IPS DF 19.7 (cell line): ENCODE results near the gene TTC12.

Experiments used
- DNase-seq: peaks from one replicate; pipeline ENCODE4 v3.0.0-alpha.2; 2013; ENCODE audit warnings: low read depth, low spot score

Gene TTC12, protein sequence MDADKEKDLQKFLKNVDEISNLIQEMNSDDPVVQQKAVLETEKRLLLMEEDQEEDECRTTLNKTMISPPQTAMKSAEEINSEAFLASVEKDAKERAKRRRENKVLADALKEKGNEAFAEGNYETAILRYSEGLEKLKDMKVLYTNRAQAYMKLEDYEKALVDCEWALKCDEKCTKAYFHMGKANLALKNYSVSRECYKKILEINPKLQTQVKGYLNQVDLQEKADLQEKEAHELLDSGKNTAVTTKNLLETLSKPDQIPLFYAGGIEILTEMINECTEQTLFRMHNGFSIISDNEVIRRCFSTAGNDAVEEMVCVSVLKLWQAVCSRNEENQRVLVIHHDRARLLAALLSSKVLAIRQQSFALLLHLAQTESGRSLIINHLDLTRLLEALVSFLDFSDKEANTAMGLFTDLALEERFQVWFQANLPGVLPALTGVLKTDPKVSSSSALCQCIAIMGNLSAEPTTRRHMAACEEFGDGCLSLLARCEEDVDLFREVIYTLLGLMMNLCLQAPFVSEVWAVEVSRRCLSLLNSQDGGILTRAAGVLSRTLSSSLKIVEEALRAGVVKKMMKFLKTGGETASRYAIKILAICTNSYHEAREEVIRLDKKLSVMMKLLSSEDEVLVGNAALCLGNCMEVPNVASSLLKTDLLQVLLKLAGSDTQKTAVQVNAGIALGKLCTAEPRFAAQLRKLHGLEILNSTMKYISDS

DNA sequence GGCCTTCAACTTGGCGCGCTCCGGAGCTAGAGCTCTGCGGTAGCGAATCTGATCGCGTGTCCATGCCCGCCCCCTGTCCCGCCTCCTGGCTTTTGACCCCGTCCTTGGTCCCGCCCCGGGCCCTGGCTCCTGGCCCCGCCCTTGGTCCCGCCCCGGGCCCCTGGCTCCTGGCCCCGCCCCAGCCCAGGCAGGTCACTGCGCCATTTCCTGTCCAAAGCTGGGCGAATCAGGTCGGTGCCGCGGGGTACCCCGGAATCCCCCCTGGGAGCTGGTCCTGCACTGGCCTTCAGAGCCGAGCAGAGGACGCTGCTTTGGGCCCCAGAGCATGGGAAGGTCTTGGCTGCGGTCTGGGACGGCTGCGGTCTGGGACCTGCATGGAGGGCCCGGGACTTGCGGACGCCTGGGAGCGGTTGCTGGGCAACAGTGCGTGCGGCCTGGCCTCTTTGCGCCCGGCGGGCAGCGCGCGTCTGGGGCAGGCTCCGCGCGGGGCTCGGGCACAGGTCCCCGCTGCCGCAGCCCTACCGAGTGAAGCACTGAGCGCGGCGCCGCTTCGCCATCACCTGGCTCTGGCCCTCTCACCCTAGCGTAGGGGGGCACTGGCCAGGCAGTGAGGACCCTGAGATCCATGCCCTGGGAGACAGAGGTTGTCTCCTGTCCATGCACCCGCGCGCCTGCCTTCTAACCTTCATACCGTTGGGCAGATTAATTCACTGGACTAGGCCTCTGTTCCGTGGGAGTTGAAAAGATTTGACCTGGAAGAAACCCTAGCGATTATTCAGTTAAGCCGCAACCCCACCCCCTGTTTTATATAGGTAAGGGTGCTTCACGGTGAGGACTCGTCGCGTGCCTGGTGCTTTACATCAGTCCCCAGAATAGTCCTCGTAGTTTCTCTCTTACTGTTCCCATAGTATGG, at the start of gene TTC12:
TSS of gene TTC12 (plus strand) at position 195 of the 913 bp plus-strand sequence. CDS start 1,675 bp downstream, outside the sequence.
- peak; percentile 40 for DNase-seq

DNA sequence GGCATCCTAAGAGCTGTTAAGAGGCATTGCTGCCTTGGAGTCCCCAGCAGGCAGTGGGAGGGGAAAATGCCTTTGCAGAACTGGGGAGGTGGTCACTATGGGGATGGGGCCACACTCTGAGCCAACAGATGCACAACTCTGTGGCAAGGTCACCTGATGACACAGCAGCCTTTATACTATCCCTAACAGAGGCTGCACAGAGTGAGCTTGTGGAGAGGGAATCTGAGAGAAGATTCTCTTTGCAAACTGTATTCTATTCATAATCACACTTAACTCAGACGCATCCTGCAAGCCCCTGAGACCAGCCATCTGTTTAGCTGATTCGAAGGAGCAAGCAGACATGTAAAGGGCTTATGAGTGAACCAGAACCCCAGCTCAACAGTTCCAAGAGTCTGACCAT, 49.0 kb upstream of the TTC12 start:
- no peak for DNase-seq

DNA sequence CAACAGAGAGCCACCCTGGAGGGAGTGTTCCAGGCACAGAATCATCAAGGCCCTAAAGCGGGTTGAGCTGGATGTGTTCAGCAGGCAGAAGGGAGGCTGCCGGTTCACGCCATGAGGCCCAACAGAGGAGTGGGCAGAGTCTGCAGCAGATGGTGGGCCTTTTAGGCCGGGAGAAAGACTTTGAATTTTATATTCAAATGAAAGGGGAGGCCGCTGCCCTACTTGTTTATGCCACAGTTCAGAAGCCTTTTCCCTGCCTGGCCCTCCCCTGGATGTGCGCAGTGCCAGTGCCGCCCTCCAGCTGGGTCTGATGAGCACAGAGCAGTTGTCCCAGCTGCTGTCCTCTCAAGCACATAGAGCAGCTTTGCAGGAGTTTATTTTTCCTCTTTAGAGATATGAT, 46.9 kb upstream of the TTC12 start:
- no peak for DNase-seq

DNA sequence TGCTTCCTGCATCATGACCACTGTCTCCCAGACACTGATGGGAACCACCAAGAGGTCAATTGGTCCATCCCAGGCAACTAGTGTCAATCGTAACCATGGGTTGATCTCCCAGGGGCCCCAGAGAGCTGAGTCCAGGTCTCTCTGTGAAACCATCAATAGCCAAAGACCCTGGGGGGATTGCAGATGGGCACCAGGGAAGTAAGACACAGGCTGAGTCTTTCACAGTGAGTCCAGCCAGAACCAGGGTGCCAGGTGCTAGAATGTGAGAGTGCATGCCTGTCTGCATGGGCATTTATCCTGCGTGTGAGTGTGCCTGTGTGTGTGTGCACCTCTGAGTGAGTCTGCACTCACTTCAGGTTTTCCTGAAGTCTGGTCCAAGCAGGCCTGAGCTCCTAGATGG, 45.3 kb upstream of the TTC12 start:
- DNase-seq = no peak

DNA sequence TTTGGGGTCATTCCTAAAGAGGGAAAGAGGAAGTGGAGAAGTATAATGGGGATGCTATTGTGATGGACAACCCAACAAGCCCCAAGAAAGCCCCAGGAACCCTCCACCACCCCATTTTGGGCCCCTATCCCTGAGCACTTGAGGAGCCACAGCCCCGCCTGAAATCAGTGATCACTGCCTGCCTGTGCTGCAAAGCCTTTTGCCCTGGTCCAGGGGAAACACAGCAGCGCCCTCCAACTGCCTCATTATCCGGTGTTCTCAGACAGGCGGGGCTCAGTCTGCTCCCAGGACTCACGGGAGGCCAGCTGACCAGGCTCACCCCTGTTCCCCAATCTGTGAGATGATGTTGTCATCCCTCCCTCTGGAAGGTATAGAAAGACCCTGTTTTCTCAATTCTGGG, 44.7 kb upstream of the TTC12 start:
- no peak for DNase-seq

DNA sequence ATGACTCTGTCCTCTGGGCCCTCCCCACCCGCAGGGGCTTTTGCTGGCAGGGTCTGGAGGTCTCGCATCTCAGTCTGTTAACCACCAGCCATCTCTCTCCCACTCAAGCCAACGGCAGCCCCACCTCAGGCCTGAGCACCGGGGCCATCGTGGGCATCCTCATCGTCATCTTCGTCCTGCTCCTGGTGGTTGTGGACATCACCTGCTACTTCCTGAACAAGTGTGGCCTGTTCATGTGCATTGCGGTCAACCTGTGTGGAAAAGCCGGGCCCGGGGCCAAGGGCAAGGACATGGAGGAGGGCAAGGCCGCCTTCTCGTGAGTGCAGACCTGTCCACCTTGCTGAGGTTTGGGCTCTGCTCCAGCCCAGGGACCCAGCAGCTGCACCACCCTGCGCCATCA, 44.3 kb upstream of the TTC12 start:
- DNase-seq = no peak

DNA sequence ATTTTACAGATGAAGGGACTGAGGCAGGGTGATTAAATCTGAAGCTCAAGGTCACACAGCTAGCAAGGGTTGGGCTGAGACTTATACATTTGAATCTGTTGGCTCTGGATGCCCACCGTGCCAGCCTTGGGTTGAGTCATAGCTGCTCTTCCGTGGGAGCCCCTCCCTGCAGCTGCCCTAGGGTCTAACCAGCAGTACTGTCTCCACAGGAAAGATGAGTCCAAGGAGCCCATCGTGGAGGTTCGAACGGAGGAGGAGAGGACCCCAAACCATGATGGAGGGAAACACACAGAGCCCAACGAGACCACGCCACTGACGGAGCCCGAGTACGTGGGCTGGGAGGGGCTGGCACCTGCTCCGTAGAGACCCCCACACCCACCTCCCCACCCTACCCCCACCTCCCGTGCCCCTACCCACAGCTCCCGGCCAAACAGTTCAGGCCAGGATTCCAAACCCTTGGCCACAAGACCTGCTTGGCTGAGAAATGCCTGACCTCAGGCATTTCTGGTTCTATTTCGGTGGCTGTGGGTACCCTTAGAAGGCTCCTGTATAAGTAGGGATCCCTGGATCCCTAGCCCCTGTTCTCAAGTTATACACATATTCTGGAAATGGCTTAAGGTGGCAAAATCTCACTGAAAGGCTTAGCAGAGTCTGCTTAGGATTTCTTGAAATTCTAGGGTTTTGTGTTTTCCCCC, 42.7 kb upstream of the TTC12 start:
- DNase-seq = no peak

DNA sequence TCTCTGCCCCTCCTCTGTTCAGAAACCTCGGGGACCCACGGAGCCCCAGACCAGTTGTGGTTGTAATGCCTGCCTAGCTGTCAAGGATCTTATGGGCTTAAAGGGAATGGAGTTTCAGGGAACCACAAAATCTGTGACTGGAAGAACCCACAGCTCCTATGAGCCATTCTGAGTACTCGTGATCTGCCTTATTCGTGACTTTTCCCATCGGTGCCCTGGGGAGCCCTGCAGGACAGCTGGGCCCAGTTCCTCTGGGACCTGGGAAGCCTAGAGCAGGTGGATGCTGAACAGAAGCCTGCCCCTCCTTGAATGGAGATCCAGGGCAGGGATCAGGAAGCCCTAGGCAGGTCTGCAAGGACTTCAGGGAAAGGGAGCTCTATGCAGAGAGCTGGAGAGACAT, 42.1 kb upstream of the TTC12 start:
- DNase-seq = no peak

DNA sequence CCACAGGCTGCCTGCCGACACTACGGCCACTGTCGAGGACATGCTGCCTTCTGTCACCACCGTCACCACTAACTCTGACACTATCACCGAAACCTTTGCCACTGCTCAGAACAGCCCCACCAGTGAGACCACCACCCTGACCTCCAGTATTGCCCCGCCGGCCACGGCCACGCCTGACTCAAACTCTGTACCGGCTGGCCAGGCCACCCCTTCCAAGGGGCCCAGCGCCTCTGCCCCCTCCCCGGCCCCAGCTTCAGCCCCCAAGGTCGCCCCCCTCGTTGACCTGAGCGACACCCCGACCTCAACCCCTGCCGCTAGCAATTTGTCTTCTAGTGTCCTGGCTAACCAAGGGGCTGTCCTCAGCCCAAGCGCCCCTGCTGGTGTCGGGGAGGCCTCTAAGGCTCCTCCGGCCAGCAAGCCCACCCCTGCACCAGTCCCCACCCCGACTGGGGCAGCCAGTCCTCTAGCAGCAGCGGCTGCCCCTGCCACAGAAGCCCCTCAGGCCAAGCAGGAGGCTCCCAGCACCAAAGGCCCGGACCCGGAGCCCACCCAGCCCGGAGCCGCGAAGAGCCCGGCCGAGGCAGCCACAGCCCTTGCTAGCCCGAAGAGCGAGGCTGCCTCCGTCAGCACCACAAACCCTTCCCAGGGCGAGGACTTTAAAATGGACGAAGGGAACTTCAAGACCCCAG, 41.3 kb upstream of the TTC12 start:
- DNase-seq = no peak

DNA sequence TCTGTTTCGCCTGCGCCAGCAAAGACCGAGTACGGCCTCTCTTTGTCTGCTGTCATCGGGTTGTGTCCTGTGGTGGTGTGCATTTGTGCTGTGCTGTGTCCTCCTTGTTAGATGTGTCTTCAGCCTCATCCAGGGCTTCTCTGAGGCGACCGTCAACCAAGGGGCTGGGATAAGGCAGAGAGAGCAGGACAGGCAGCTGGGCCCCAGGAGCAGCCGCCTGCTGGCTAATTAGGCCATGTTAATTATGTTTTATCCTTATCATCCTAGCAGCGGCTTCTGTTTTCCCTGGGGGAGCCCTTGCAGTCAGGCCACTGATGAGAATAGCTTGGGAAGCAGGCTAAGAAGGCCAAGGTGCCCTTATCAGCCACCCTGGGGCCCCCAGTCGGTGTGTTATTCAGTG, 40.7 kb upstream of the TTC12 start:
- no peak for DNase-seq

DNA sequence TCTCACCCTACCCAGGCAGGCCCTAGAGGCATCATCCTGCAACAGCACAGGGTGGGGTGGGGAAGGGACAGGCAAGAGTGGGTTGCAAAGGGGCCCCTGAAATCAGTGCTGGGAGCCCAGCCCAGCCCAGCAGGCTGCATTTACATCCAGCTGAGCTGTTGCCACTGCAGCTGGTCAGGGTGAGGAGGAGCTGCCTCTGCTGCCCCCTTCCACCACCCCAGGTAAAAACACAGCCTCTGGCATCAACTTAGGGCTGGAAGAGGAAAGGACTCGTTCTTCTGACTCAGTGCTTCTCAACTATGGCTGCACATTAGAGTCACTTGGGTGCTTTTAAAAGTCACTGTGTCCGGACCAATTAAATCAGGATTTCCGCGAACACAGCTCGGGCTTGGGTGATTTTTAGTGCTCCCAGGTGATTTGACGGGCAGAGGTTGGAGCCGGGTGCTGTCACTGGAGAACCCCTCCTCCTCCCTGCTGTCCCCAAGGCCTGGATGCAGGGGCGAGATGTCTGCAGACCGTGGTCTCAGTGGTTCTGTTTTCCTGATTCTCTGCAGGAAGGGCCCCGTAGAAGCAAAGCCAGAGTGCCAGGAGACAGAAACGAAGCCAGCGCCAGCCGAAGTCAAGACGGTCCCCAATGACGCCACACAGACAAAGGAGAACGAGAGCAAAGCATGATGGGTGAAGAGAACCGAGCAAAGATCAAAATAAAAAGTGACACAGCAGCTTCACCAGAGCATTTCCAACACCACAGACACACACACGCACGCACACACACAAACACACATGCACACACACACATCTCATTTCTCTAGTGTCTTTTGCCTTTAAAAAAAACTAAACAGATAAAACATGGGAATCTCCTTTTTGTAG, 39.4 kb upstream of the TTC12 start:
- no peak for DNase-seq

DNA sequence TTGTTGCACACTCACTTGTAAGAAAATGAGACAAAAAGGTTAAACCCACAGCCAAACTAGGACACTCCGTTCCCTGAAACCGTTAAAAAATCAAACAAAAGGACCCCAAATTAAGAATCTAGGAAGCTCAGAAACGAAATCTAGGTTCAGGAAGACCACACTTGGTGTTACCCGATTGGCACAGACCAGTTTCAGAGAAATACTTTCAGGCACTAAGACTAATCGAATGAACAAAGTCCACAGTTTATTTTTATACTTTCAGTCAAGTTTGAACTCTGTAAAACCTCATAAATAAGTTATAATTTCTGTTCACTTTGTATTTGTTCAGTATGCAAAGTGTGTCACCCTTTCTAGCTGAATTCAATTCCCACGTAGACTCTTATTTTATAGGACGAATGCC, 38.8 kb upstream of the TTC12 start:
- DNase-seq = no peak

DNA sequence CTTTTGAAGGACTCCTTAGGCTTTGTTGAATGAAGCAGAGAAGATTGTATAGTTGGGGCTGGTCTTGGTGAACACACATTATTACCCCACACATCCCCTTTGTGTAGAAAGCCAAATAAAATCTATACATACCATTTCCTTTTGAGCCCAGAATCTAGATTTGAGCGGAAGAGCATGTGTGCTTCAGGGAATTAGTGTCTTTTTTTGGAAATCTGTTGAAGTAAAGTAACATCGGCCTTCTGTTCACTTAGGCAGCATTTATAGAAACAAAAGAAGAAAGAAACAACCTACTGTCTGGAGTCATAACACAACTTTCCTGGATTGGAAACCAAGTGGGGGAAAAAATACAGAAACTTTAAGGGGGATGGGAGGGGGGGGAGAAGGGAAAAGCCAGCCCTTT, 37.9 kb upstream of the TTC12 start:
- DNase-seq = no peak

DNA sequence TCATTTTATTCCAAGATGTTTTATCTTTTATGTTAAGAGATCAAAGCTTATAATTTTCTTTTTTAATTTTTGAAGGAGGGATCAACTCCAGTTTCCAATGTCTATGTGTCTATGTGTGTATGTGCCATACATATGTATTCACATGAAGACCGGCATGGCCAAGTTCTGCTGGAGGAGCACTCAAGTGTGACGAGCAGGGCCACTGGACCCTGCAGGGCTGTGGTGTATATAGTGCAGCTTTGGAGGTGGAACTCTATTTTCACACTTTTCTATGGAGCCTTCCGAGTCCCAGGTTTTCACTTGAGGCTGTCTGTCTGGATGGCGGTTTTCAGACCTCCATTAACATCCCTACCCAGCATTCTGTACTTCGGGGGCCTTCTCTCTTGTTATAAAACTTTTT, 36.5 kb upstream of the TTC12 start:
- DNase-seq = no peak

DNA sequence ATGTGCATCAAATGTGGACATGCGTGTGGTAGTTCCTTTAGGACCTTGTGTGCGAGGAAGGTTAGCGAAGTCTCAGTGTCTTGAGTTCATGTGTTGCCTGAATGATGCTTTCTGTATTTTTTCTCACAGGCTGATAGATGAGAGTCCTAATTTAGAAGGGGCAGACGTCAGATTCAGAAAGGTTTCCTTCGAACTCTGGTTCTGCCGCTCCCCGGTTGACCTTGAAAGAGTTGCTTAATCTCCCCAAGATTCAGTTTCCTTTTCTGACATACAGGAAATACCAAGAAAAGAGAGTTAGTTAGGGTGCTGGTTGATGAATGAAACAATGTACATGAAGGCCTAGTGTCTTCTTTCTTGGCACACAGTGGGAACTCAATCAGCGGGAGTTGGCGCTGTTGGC, 35.9 kb upstream of the TTC12 start:
- DNase-seq = no peak

DNA sequence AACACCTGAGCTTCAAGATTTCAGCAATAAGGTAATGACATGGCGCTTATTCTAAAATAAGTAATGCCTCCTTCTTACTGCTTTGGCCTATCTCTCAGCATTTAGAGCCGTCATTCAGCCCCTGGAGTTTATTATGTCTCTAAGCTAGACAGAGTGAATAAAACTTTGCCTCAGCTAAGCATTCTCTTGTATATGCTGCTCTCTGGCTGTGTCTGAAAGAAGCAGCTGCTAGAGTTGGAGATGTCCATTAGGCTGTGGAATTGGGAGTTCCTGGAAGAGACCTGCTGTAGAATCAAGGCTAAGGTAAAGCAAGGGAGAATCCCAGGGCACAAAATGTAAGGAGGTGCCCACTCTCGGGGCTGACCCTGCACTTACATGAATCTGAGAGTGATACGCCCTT, 35.5 kb upstream of the TTC12 start:
- DNase-seq = no peak

DNA sequence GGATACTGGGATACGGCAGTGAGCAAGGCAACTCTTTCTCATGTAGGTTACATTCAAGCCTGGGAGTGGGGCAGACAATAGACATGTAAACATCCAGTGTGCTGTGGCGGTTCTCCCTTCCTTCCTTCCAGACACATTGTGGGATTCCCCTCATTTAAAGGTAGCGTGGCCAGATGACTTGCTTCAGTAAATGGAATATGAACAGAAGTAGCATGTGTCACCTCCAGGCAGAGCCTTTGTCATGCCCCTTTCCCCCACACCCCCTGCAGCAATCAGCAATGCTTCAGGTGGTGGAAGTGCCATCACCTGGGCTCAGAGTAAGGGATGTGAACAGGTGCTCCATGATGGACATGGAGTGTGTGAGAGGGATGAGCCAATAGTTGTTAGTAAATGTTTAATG, 34.8 kb upstream of the TTC12 start:
- no peak for DNase-seq

DNA sequence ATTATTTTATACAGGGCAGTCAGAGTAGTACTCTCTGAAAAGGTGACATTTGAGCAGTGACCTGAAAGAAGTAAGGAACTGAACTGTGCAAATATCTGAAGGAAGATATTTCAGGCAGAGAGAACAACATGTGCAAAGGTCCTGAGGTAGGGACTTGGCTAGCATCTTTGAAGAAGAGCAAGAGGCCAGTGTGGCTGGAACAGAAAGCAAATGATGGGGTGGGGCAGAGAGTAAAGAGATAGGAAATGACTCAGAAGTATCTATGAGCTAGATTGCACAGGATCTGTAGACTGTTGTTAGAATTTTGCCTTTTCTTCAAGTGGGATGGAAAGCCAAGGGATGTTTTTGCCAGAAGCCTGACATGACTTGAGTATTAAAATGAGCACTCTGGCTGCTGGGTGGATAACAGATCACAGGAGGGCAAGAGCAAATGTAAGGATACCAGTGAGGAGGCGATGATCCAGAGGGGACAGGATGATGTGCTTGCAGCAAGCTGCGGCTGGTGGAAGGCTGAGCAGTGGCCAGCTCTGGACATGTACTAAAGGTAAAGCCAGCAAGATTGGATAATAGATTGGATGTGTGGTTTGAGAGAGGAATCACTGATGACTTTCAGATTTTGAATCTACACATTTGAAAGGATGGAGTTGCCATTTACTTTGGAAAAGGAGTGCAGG, 33.2 kb upstream of the TTC12 start:
- no peak for DNase-seq

DNA sequence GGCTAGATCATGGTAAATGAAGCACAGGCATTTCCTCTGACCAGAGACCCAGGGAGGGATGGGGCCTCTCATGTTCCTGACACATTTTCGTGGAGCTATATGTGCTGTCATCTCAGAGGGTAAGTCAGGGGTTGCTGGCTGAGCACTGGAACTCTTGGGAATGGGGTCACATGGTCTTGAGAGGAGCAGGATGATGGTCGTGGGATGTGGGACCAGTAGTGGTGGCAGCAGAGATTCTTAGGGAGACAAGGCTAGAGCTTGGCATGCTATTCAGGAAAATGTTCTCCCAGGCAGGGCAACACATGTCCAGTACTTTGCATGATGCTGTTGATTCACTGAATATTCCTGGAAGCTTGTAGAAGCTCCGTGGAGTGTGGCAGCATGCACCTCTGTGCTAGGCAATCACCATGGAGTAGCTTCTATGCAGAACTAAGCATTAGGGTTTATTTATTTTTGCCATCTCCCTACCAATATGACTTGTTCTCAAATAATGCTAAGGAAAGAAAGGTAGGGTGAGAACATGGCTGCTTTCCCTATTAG, 31.4 kb upstream of the TTC12 start:
- DNase-seq = no peak
